Measurements from ENCODE around the gene MAGEC2. TPM values are rescaled to one million over a fixed set of nuclear protein-coding genes. Genes with fewer than 3 reads are reported as not detected.

Gene MAGEC2
- total RNA-seq, 1 donor from 2014 or later: not detected

GRCh38 chrX:142186103-142186502 lies 19.0 kb downstream of the MAGEC2 start:
- ATAC-seq (ENCODE audit: low read depth) (no peak), DNase-seq (no peak)
- H3K27me3 Mint-ChIP-seq: no peaks in the 10 kb centered on the region
- H3K4me1 Mint-ChIP-seq: no peaks in the 10 kb centered on the region
- TF ChIP-seq CTCF (IDR thresholded peaks at IDR 0.05): no peak
- H3K27ac Mint-ChIP-seq: no peak overlapping the region
- POLR2A ChIA-PET: no interaction called here
- no peak overlapping the region for H3K4me3 Mint-ChIP-seq
- no peaks in the 10 kb centered on the region for H3K36me3 Mint-ChIP-seq (ENCODE audit: low read depth)
- H3K9me3 Mint-ChIP-seq: no peaks in the 10 kb centered on the region
- CTCF ChIA-PET: no interaction called here
- intact Hi-C loops (cut with micrococcal nuclease): no loop called here

- no peak for TF ChIP-seq CTCF (IDR thresholded peaks at IDR 0.05)
- H3K9me3 Mint-ChIP-seq: peaks cover 4% of the 10 kb centered on the region
- no peaks in the 10 kb centered on the region for H3K27me3 Mint-ChIP-seq
- intact Hi-C loops (cut with micrococcal nuclease): no loop called here
- POLR2A ChIA-PET: no interaction called here
- ATAC-seq (ENCODE audit: low read depth): no peak
- H3K4me1 Mint-ChIP-seq: no peaks in the 10 kb centered on the region
- H3K27ac Mint-ChIP-seq: no peak overlapping the region
- no peaks in the 10 kb centered on the region for H3K36me3 Mint-ChIP-seq (ENCODE audit: low read depth)
- no peak overlapping the region for H3K4me3 Mint-ChIP-seq
- CTCF ChIA-PET: no interaction called here
- DNase-seq: no peak
These were observed 20.1 kb downstream of the MAGEC2 start for GRCh38 chrX:142184756-142185602.

GRCh38 chrX:142156567-142156966 lies 48.5 kb downstream of the MAGEC2 start:
- Mint-ChIP-seq H3K36me3 (ENCODE audit: low read depth) (no peaks in the 10 kb centered on the region), H3K27me3 (no peaks in the 10 kb centered on the region), H3K4me3 (no peak overlapping the region), H3K9me3 (no peaks in the 10 kb centered on the region), H3K4me1 (no peaks in the 10 kb centered on the region), H3K27ac (no peak overlapping the region)
- ChIA-PET POLR2A (no interaction called here), CTCF (no interaction called here)
- intact Hi-C loops (cut with micrococcal nuclease): no loop called here
- ATAC-seq (ENCODE audit: low read depth) (no peak), DNase-seq (no peak)
- no peak for TF ChIP-seq CTCF (IDR thresholded peaks at IDR 0.05)
